Measurements from ENCODE around the gene ULK2. TPM values are rescaled to one million over a fixed set of nuclear protein-coding genes. Genes with fewer than 3 reads are reported as not detected.

Gene ULK2
- total RNA-seq, 3 donors from 2014 or later: 22.1 to 25.6 (median 23.0) TPM

- H3K9me3 ChIP-seq: no peaks in the 10 kb centered on the region
- TF ChIP-seq CTCF (IDR thresholded peaks at IDR 0.05) (no peak), POLR2A (IDR thresholded peaks at IDR 0.05) (no peak), POLR2AphosphoS5 (IDR thresholded peaks at IDR 0.05) (no peak)
- no peaks in the 10 kb centered on the region for H3K4me1 ChIP-seq
- H3K4me3 ChIP-seq: no peak overlapping the region
- H3K36me3 ChIP-seq: no peaks in the 10 kb centered on the region
- no peak for DNase-seq (ENCODE audit: low spot score in 2 of 2)
- H3K27ac ChIP-seq: peak overlapping the region; percentile 76 to 85
- H3K27me3 ChIP-seq: no peaks in the 10 kb centered on the region
- intact Hi-C loops (cut with DNase I; ENCODE audit: low total_unique reads): no loop called here
Observed at GRCh38 chr17:19752216-19753050, 115.3 kb downstream of the ULK2 start.

- H3K4me3 ChIP-seq: no peak overlapping the region
- intact Hi-C loops (cut with DNase I; ENCODE audit: low total_unique reads): no loop called here
- H3K27ac ChIP-seq: peak overlapping the region; percentile 34 to 64
- H3K4me1 ChIP-seq: no peaks in the 10 kb centered on the region
- no peaks in the 10 kb centered on the region for H3K9me3 ChIP-seq
- TF ChIP-seq CTCF (IDR thresholded peaks at IDR 0.05): no peak
- TF ChIP-seq POLR2AphosphoS5 (IDR thresholded peaks at IDR 0.05): no peak
- TF ChIP-seq POLR2A (IDR thresholded peaks at IDR 0.05): no peak
- DNase-seq (ENCODE audit: low spot score in 2 of 2): no peak
- H3K36me3 ChIP-seq: no peaks in the 10 kb centered on the region
- H3K27me3 ChIP-seq: no peaks in the 10 kb centered on the region
Observed at GRCh38 chr17:19750835-19751234, 116.9 kb downstream of the ULK2 start.

GRCh38 chr17:19750020-19750572 lies 117.6 kb downstream of the ULK2 start:
- DNase-seq (ENCODE audit: low spot score in 2 of 2): no peak
- Histone ChIP-seq H3K4me1 (peaks cover 0 to 1% of the 10 kb centered on the region in 2 donors), H3K9me3 (no peaks in the 10 kb centered on the region), H3K27me3 (no peaks in the 10 kb centered on the region), H3K4me3 (no peak overlapping the region), H3K36me3 (no peaks in the 10 kb centered on the region), H3K27ac (peak overlapping the region; percentile 52 to 64)
- intact Hi-C loops (cut with DNase I; ENCODE audit: low total_unique reads): no loop called here
- no peak for TF ChIP-seq CTCF (IDR thresholded peaks at IDR 0.05)
- TF ChIP-seq POLR2A (IDR thresholded peaks at IDR 0.05): no peak
- TF ChIP-seq POLR2AphosphoS5 (IDR thresholded peaks at IDR 0.05): no peak

- peak overlapping the region; percentile 38 to 64 for H3K27ac ChIP-seq
- H3K9me3 ChIP-seq: no peaks in the 10 kb centered on the region
- peaks cover 3 to 5% of the 10 kb centered on the region in 2 donors for H3K4me1 ChIP-seq
- no peak for DNase-seq (ENCODE audit: low spot score in 2 of 2)
- no peaks in the 10 kb centered on the region for H3K27me3 ChIP-seq
- intact Hi-C loops (cut with DNase I; ENCODE audit: low total_unique reads): no loop called here
- no peak overlapping the region for H3K4me3 ChIP-seq
- H3K36me3 ChIP-seq: no peaks in the 10 kb centered on the region
- TF ChIP-seq POLR2AphosphoS5 (IDR thresholded peaks at IDR 0.05) (no peak), CTCF (IDR thresholded peaks at IDR 0.05) (no peak), POLR2A (IDR thresholded peaks at IDR 0.05) (no peak)
Observed at GRCh38 chr17:19748807-19749193, 118.9 kb downstream of the ULK2 start.

Measured in breast epithelium (tissue), 4 donors.